Brain microvascular endothelial cell (primary cell): Measurements from ENCODE around the gene CACHD1.

Source experiments
- DNase-seq: peaks from one replicate; pipeline ENCODE4 v3.0.0-alpha.2; 2020
- H3K27ac ChIP-seq: fragments of 250-450 bp; sonication (Bioruptor Pico); 2 replicates; pipeline ENCODE4 v1.5.1; 2020; ENCODE audit warnings: mild to moderate bottlenecking, moderate library complexity
- H3K27me3 ChIP-seq: fragments of 250-450 bp; sonication (Bioruptor Pico); replicated peaks from 2 replicates; pipeline ENCODE4 v1.5.1; 2020; ENCODE audit warnings: mild to moderate bottlenecking
- H3K36me3 ChIP-seq: fragments of 250-450 bp; sonication (Bioruptor Pico); replicated peaks from 2 replicates; pipeline ENCODE4 v1.5.1; 2020; ENCODE audit warnings: mild to moderate bottlenecking
- H3K4me3 ChIP-seq: 2 replicates; pipeline ENCODE4 v1.5.1; 2011; ENCODE audit warnings: low read depth, mild to moderate bottlenecking, control low read depth, low read length, moderate library complexity
- CTCF ChIP-seq: IDR thresholded peaks from 2 replicates; pipeline ENCODE4 v1.5.1; 2011; ENCODE audit warnings: low read depth, mild to moderate bottlenecking, moderate library complexity, low read length, control low read depth, inconsistent platforms; ENCODE audit errors: missing control alignments
- in situ Hi-C: cut with HindIII; loops from 2 replicates; pipeline ENCODE4 v1.10.0; 2017; ENCODE audit warnings: low sequenced_read_pairs, low pct_ligation_motif_present

Gene CACHD1

GRCh38 chr1:64427879-64428278 is 42.0 kb upstream of the CACHD1 start:
- in situ Hi-C loops = no loop called here
- H3K36me3 ChIP-seq = no peaks in the 10 kb centered on the region
- no peaks in the 10 kb centered on the region for H3K27me3 ChIP-seq
- no peak overlapping the region for H3K27ac ChIP-seq
- no peak for TF ChIP-seq CTCF
- DNase-seq = no peak
- H3K4me3 ChIP-seq = no peak overlapping the region

- no peaks in the 10 kb centered on the region for H3K27me3 ChIP-seq
- H3K36me3 ChIP-seq = no peaks in the 10 kb centered on the region
- DNase-seq = no peak
- H3K27ac ChIP-seq = no peak overlapping the region
- in situ Hi-C loops = no loop called here
- TF ChIP-seq CTCF = no peak
- H3K4me3 ChIP-seq = no peak overlapping the region
Observed at GRCh38 chr1:64433308-64433707, 36.6 kb upstream of the CACHD1 start.

- DNase-seq = no peak
- Histone ChIP-seq H3K27ac (no peak overlapping the region), H3K36me3 (no peaks in the 10 kb centered on the region), H3K4me3 (no peak overlapping the region), H3K27me3 (no peaks in the 10 kb centered on the region)
- in situ Hi-C loops = no loop called here
- TF ChIP-seq CTCF = no peak
Observed at GRCh38 chr1:64433747-64434146, 36.2 kb upstream of the CACHD1 start.

- Histone ChIP-seq H3K27me3 (no peaks in the 10 kb centered on the region), H3K36me3 (no peaks in the 10 kb centered on the region), H3K27ac (no peak overlapping the region), H3K4me3 (no peak overlapping the region)
- in situ Hi-C loops = no loop called here
- DNase-seq = no peak
- no peak for TF ChIP-seq CTCF
Observed at GRCh38 chr1:64435000-64435399, 34.9 kb upstream of the CACHD1 start.

DNA sequence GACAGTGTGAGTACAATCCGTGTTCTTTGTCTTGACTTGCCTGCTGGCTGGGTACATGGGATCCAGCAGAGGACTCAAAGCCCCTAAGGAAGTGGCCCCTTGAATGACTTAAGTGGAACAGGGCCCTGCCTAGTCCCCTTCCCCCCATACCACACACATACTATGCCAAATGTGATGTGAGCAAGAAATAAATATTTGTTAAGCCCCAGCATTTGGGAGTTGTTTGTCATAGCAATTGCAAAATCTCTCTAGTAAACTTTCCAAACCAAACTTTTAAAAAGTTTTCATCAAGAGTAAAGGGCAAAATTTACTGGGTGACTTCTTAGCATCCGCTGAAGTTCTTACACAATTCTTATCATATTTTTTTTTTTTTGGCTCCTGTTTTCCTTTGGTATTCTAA is 32.5 kb upstream of the CACHD1 start:
- no peak overlapping the region for H3K4me3 ChIP-seq
- no peak for TF ChIP-seq CTCF
- H3K27me3 ChIP-seq = no peaks in the 10 kb centered on the region
- H3K27ac ChIP-seq = no peak overlapping the region
- DNase-seq = no peak
- in situ Hi-C loops = no loop called here
- no peaks in the 10 kb centered on the region for H3K36me3 ChIP-seq

GRCh38 chr1:64440183-64440826 is 29.6 kb upstream of the CACHD1 start:
- Histone ChIP-seq H3K27ac (no peak overlapping the region), H3K4me3 (no peak overlapping the region), H3K27me3 (no peaks in the 10 kb centered on the region), H3K36me3 (no peaks in the 10 kb centered on the region)
- no peak for DNase-seq
- TF ChIP-seq CTCF = no peak
- in situ Hi-C loops = no loop called here
